Suprapubic skin (tissue), 3 donors: ENCODE measurements around the gene CCAR1.

Experiments used
- EP300 ChIP-seq: sonication (generic); formaldehyde crosslinking; IDR thresholded peaks from one replicate; pipeline ENCODE4 v1.6.1; 2017; ENCODE audit warnings: antibody characterized with exemption
- POLR2A ChIP-seq, 2 donors: fragments of 450-650 bp; IDR thresholded peaks; one replicate each; pipeline ENCODE4 v1.6.1; 2017; ENCODE audit warnings: antibody characterized with exemption in 2 of 2, mild to moderate bottlenecking in 2 of 2, moderate library complexity in 2 of 2
- TF ChIP-seq, protein P1 (sequence below), 2 donors: fragments of 200-600 bp in 1 of 2; fragments of 450-650 bp in 1 of 2; sonication (generic) in 1 of 2; IDR thresholded peaks; one replicate each; pipeline ENCODE4 v1.5.1; 2016 to 2019; ENCODE audit warnings: antibody characterized with exemption in 2 of 2, mild to moderate bottlenecking in 1 of 2, moderate library complexity in 1 of 2

DNA sequence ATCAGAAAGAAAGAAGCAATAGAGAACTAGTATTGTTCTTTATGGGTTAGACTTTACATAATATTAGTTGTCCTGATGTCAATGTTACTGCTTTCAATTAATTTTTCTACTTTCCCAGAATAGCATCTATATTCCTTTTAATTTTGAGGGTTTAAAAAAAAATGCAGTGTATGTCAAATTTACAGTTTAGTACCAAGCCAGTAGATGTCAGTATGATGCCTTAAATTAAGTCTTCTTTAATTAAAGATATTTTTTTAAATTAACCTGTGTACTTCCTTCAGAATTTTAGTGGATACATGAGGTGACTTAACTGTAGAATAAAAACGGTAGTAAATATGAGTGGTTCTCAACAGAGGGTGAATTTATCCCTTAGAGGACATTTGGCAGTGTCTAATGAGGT, 71.1 kb downstream of the CCAR1 start:
- TF ChIP-seq POLR2A (IDR thresholded peaks at IDR 0.05) (no peak), EP300 (no peak)
- TF ChIP-seq, protein P1, sequence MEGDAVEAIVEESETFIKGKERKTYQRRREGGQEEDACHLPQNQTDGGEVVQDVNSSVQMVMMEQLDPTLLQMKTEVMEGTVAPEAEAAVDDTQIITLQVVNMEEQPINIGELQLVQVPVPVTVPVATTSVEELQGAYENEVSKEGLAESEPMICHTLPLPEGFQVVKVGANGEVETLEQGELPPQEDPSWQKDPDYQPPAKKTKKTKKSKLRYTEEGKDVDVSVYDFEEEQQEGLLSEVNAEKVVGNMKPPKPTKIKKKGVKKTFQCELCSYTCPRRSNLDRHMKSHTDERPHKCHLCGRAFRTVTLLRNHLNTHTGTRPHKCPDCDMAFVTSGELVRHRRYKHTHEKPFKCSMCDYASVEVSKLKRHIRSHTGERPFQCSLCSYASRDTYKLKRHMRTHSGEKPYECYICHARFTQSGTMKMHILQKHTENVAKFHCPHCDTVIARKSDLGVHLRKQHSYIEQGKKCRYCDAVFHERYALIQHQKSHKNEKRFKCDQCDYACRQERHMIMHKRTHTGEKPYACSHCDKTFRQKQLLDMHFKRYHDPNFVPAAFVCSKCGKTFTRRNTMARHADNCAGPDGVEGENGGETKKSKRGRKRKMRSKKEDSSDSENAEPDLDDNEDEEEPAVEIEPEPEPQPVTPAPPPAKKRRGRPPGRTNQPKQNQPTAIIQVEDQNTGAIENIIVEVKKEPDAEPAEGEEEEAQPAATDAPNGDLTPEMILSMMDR (IDR thresholded peaks at IDR 0.05) = no peak
